Neural crest cell (in vitro differentiated cells): Measurements from ENCODE around the gene PLAAT5. TPM values are rescaled to one million over a fixed set of nuclear protein-coding genes. Genes with fewer than 3 reads are reported as not detected.

Source experiments
- DNase-seq: peaks from one replicate; pipeline ENCODE4 v3.0.0; 2021; ENCODE audit warnings: low read depth, mixed read lengths, low spot score
- H3K27ac Mint-ChIP-seq: one replicate; pipeline ENCODE4 v1.8.0; 2021; ENCODE audit warnings: mild to moderate bottlenecking, mixed read lengths; ENCODE audit not compliant: unreplicated experiment
- H3K27me3 Mint-ChIP-seq: 2 replicates; pipeline ENCODE4 v1.8.0; 2021; ENCODE audit warnings: low read depth, mild to moderate bottlenecking, mixed read lengths
- H3K36me3 Mint-ChIP-seq: 2 replicates; pipeline ENCODE4 v1.8.0; 2021; ENCODE audit warnings: low read depth, mild to moderate bottlenecking, mixed read lengths
- H3K4me1 Mint-ChIP-seq: 2 replicates; pipeline ENCODE4 v1.8.0; 2021; ENCODE audit warnings: mixed read lengths
- H3K4me3 Mint-ChIP-seq: one replicate; pipeline ENCODE4 v1.8.0; 2021; ENCODE audit warnings: mild to moderate bottlenecking, mixed read lengths
- H3K9me3 Mint-ChIP-seq: 2 replicates; pipeline ENCODE4 v1.8.0; 2021; ENCODE audit warnings: mixed read lengths
- total RNA-seq: library from RNA; stranded (reverse); gene quantifications from 2 replicates; pipeline ENCODE4 v1.2.1, GENCODE V29; 2021
- TF ChIP-seq, protein P1 (sequence below): fragments of 200-600 bp; sonication (generic); conservative IDR thresholded peaks from 2 replicates; pipeline ENCODE4 v1.5.0; 2021; ENCODE audit warnings: antibody characterized with exemption, mild to moderate bottlenecking

Gene PLAAT5
- total RNA-seq, 1 donor from 2014 or later, result 0.77 TPM

DNA sequence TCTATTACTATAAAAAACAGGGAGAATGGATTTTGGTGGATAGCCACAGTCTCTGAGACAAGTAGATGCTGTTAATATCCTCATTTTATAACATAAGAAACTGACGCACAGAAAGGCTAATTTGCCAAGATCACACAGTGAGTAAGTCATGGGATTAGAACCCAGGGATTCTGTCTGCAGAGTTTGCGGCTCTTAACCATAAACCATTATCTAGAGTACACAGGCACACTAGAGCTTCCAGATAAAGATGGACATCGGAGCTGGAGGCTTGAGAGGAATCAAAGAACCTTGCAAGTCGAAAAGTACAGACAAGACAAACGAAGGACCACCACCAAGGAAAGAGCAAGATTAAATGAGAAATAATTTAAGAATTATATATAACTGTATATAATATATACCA is 26.2 kb upstream of the PLAAT5 start:
- Mint-ChIP-seq H3K9me3 (no peaks in the 10 kb centered on the region), H3K4me1 (no peaks in the 10 kb centered on the region), H3K27me3 (no peaks in the 10 kb centered on the region), H3K4me3 (no peak overlapping the region), H3K27ac (no peak overlapping the region), H3K36me3 (no peaks in the 10 kb centered on the region)
- DNase-seq, result no peak
- TF ChIP-seq, protein P1, sequence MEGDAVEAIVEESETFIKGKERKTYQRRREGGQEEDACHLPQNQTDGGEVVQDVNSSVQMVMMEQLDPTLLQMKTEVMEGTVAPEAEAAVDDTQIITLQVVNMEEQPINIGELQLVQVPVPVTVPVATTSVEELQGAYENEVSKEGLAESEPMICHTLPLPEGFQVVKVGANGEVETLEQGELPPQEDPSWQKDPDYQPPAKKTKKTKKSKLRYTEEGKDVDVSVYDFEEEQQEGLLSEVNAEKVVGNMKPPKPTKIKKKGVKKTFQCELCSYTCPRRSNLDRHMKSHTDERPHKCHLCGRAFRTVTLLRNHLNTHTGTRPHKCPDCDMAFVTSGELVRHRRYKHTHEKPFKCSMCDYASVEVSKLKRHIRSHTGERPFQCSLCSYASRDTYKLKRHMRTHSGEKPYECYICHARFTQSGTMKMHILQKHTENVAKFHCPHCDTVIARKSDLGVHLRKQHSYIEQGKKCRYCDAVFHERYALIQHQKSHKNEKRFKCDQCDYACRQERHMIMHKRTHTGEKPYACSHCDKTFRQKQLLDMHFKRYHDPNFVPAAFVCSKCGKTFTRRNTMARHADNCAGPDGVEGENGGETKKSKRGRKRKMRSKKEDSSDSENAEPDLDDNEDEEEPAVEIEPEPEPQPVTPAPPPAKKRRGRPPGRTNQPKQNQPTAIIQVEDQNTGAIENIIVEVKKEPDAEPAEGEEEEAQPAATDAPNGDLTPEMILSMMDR, result no peak

DNA sequence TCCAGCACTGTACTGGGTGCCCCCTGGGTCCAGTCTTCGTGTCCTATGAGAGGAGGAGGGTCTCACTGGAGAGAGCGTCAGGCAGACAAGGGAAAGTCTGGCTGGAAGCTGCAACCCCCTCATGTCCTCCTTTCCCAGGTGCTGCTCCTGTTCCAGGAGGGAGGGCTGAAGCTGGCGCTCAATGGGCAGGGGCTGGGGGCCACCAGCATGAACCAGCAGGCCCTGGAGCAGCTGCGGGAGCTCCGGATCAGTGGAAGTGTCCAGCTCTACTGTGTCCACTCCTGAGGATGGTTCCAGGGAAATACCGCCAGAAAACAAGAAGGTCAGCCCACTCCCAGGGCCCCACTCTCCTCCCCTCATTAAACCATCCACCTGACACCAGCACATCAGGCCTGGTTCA is 25.1 kb upstream of the PLAAT5 start:
- H3K36me3 Mint-ChIP-seq, result no peaks in the 10 kb centered on the region
- DNase-seq, result no peak
- H3K9me3 Mint-ChIP-seq, result no peaks in the 10 kb centered on the region
- H3K4me3 Mint-ChIP-seq, result no peak overlapping the region
- H3K4me1 Mint-ChIP-seq, result no peaks in the 10 kb centered on the region
- H3K27me3 Mint-ChIP-seq, result no peaks in the 10 kb centered on the region
- no peak overlapping the region for H3K27ac Mint-ChIP-seq
- TF ChIP-seq, protein P1, result no peak

DNA sequence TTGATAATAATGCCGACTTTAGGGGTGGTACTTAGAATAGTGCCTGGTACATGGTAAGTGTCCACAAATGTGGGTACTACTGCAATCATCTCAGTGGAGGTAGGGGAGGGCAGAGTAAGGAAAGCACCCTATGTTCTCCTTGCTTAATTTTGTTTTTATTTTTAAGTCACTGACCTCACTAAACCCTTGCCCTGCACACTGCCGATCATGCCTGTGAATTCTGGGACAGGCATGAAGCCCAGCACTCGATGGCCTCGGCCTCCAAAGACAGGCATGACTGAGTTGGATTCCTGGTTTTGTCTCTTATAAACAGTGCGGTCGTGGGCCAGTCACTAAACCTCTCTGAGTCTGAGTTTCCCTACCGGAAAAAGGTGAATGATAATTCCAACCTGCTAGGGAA is 21.8 kb upstream of the PLAAT5 start:
- Mint-ChIP-seq H3K4me3 (no peak overlapping the region), H3K9me3 (no peaks in the 10 kb centered on the region), H3K36me3 (no peaks in the 10 kb centered on the region), H3K4me1 (no peaks in the 10 kb centered on the region), H3K27me3 (no peaks in the 10 kb centered on the region), H3K27ac (no peak overlapping the region)
- no peak for DNase-seq
- TF ChIP-seq, protein P1, result no peak

DNA sequence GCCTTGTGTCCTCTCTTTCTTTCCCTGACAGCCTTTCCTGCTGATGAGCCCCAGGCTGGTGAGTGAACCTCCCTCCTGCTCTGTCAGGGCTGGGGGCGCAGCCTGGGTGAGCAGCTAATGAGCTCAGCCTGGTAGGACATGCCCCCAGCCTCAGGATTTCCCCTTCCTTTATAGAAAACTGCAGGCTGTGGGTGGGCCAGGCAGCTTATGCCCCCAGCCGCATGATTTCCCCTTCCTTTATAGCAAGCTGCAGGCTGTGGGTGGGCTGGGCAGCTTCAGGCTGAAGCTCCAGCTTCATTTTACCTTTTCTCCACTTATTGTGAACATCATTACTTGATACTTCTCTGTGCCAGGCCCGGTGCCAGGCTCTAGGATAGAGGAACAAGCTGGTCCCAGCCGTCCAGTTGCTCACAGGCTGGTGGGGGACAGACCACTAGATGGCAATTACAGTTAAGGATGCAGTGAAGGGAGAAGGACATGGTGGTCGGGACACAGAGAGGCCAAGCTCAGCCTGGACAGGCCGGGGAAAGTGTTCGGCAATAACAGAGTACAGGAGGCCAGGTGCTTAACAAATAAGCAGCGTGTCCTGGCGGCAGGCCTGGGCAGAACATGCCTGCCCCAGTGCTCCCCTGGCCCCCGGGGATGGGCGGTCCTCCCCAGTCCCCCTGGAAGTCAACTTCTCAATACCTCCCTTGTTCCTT is 20.2 kb upstream of the PLAAT5 start:
- peak overlapping the region; percentile 50 for H3K27ac Mint-ChIP-seq

DNA sequence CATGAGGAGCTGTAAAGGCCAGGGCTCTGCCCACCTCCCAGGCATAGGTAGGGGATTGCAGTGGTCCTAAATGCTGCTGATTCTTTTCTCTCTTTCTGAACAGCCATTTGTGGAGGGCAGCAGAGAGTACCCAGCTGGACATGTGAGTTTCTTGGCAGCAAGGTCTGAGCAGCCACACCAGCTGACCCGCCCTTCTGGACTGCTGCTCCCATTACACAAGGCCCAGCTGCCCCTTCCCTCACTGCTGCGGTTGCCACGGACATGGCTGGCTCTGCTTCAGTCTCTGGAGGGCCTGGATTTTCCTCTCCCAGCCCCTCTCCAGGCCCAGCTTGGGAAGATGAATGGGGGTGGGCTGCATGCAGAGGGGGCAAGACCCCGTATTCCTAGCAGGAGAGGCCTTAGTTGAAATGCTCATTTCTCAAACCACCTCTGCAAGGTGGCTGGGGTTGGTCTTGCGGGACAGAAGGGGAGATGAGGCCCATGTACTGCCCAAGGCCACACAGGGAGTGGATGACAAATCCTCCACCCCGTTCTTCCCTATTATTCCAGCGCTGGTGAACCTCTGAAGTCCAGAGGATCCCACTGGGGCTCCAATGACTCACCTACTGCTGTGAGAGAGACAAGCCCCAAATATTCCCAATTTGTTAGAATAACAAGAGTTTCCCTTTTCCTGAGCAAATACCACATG is 19.5 kb upstream of the PLAAT5 start:
- H3K27ac Mint-ChIP-seq, result no peak overlapping the region
- no peak for DNase-seq

More for the DNA sequence above, 20.2 kb upstream of the PLAAT5 start:
- Mint-ChIP-seq H3K36me3 (no peaks in the 10 kb centered on the region), H3K9me3 (no peaks in the 10 kb centered on the region), H3K4me1 (no peaks in the 10 kb centered on the region), H3K4me3 (no peak overlapping the region), H3K27me3 (no peaks in the 10 kb centered on the region)
- TF ChIP-seq, protein P1, result no peak
- no peak for DNase-seq

More for the DNA sequence above, 19.5 kb upstream of the PLAAT5 start:
- no peaks in the 10 kb centered on the region for H3K27me3 Mint-ChIP-seq
- TF ChIP-seq, protein P1, result no peak
- no peaks in the 10 kb centered on the region for H3K4me1 Mint-ChIP-seq
- no peak overlapping the region for H3K4me3 Mint-ChIP-seq
- no peaks in the 10 kb centered on the region for H3K9me3 Mint-ChIP-seq
- no peaks in the 10 kb centered on the region for H3K36me3 Mint-ChIP-seq
